Osteoblast (primary cell): ENCODE results near the gene SNTA1. TPM values are rescaled to one million over a fixed set of nuclear protein-coding genes. Genes with fewer than 3 reads are reported as not detected.

Experiments used
- DNase-seq: peaks from one replicate; pipeline ENCODE4 v3.0.0; 2011; ENCODE audit warnings: low spot score, mixed read lengths; ENCODE audit not compliant: insufficient read length; ENCODE audit errors: missing footprints
- H2AFZ ChIP-seq: 2 replicates; pipeline ENCODE4 v1.6.0; 2011; ENCODE audit warnings: mild to moderate bottlenecking, low read length
- H3K27ac ChIP-seq: 2 replicates; pipeline ENCODE4 v1.5.1; 2011; ENCODE audit warnings: mild to moderate bottlenecking, low read depth, low read length, moderate library complexity
- H3K27me3 ChIP-seq: 2 replicates; pipeline ENCODE4 v1.6.0; 2012; ENCODE audit warnings: mild to moderate bottlenecking, control low read depth, inconsistent platforms, low read length, moderate library complexity; ENCODE audit not compliant: insufficient read depth
- H3K36me3 ChIP-seq: 2 replicates; pipeline ENCODE4 v1.5.1; 2011; ENCODE audit warnings: mild to moderate bottlenecking, low read length, control low read depth, moderate library complexity; ENCODE audit not compliant: insufficient read depth
- H3K4me1 ChIP-seq: 2 replicates; pipeline ENCODE4 v1.5.1; 2011; ENCODE audit warnings: mild to moderate bottlenecking, low read length, control low read depth, moderate library complexity; ENCODE audit not compliant: insufficient read depth
- H3K4me2 ChIP-seq: 2 replicates; pipeline ENCODE4 v1.6.0; 2011; ENCODE audit warnings: mild to moderate bottlenecking, low read length; ENCODE audit not compliant: insufficient read depth
- H3K4me3 ChIP-seq: fragments of 200-600 bp; sonication (generic); 3 replicates; pipeline ENCODE4 v1.5.1; 2012; ENCODE audit warnings: mild to moderate bottlenecking, low read length, inconsistent platforms; ENCODE audit not compliant: insufficient read depth
- H3K79me2 ChIP-seq: 2 replicates; pipeline ENCODE4 v1.6.0; 2012; ENCODE audit warnings: mild to moderate bottlenecking, low read length, control low read depth, inconsistent platforms; ENCODE audit not compliant: insufficient read depth
- H3K9me3 ChIP-seq: 2 replicates; pipeline ENCODE4 v1.5.1; 2011; ENCODE audit warnings: low read depth, low read length, control low read depth
- H4K20me1 ChIP-seq: 2 replicates; pipeline ENCODE4 v1.6.0; 2012; ENCODE audit warnings: mild to moderate bottlenecking, low read length, control low read depth; ENCODE audit not compliant: insufficient read depth
- CTCF ChIP-seq: IDR thresholded peaks from 2 replicates; pipeline ENCODE4 v1.5.1; 2011; ENCODE audit warnings: mild to moderate bottlenecking, low read depth, low read length, moderate library complexity; ENCODE audit errors: extremely low read depth
- total RNA-seq: library from RNA; depleted of rRNA; stranded (reverse); fragments of >200 nt; gene quantifications from 2 replicates; pipeline ENCODE4 v1.2.3, GENCODE V29; 2012

The SNTA1 gene
- total RNA-seq, 1 donor, result 27.5 TPM

DNA sequence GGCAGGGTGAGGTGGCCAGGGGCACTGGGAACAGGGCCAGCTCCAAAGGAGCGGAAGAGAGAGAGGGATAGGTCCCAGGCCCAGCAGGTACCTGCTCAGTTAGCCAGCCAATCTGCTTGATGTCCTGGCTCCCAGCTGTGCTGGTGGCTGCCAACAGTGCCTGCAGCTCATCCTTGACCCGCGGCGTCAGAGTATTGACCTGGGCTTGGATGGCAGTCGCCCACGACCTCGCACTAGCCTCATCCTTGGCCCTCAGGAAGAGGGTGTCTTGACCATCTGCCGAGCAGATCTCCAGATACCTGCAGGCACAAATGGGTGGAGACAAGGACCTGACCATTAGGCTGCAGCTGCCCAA is 31.1 kb downstream of the SNTA1 start:
- no peak overlapping the region for H2AFZ ChIP-seq

GRCh38 chr20:33411711-33412483 is 31.7 kb downstream of the SNTA1 start:
- Histone ChIP-seq H3K36me3 (peaks cover 7% of the 10 kb centered on the region), H3K4me2 (no peak overlapping the region), H3K9me3 (no peaks in the 10 kb centered on the region), H3K79me2 (peaks cover 2% of the 10 kb centered on the region), H2AFZ (no peak overlapping the region), H3K4me1 (peaks cover 3% of the 10 kb centered on the region), H3K27me3 (no peaks in the 10 kb centered on the region), H3K27ac (no peak overlapping the region), H3K4me3 (no peak overlapping the region), H4K20me1 (no peaks in the 10 kb centered on the region)
- no peak for DNase-seq
- no peak for TF ChIP-seq CTCF

More for the DNA sequence above, 31.1 kb downstream of the SNTA1 start:
- H4K20me1 ChIP-seq, result no peaks in the 10 kb centered on the region
- H3K4me1 ChIP-seq, result peaks cover under 1% of the 10 kb centered on the region
- no peaks in the 10 kb centered on the region for H3K9me3 ChIP-seq
- no peak overlapping the region for H3K4me2 ChIP-seq
- H3K27me3 ChIP-seq, result no peaks in the 10 kb centered on the region
- DNase-seq, result no peak
- H3K4me3 ChIP-seq, result no peak overlapping the region
- peaks cover 5% of the 10 kb centered on the region for H3K36me3 ChIP-seq
- TF ChIP-seq CTCF, result no peak
- peaks cover 2% of the 10 kb centered on the region for H3K79me2 ChIP-seq
- no peak overlapping the region for H3K27ac ChIP-seq

- H2AFZ ChIP-seq, result no peak overlapping the region
- no peak overlapping the region for H3K27ac ChIP-seq
- no peaks in the 10 kb centered on the region for H3K9me3 ChIP-seq
- H3K4me3 ChIP-seq, result no peak overlapping the region
- H3K36me3 ChIP-seq, result peaks cover 7% of the 10 kb centered on the region
- no peaks in the 10 kb centered on the region for H3K27me3 ChIP-seq
- no peak for DNase-seq
- peaks cover 2% of the 10 kb centered on the region for H3K79me2 ChIP-seq
- H3K4me2 ChIP-seq, result no peak overlapping the region
- H3K4me1 ChIP-seq, result peaks cover 3% of the 10 kb centered on the region
- TF ChIP-seq CTCF, result no peak
- no peaks in the 10 kb centered on the region for H4K20me1 ChIP-seq
Observed at GRCh38 chr20:33411242-33411641, 32.3 kb downstream of the SNTA1 start.

DNA sequence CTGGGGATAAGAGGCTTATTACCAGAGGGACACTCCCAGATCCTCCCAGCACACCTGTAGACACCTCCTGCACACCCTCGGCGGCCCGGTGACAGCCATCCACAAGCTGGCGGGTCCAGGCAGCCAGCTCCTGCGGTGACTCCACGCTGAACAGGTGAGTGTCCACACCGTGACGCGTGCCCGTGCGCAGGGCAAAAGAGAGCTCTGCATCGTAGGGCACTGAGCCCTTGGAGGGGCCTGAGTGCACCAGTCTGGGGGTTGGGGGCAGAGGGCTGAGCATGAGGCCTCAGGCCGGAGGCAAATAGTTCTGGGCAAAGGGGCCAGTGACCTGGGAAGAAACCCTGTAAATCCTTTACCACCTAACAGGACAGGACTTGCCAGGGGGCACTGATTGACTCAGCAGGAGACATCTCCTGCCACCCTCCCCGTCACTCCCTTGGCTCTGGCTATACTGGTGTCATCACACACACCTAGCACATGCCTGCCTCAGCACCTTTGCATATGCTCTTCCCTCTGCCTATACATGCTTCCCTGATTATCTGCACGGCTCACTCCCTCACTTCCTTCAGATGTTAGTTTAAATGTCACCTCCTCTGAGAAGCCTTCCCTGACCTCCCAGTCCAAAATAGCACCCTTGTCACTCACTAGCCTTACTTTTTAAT is 33.4 kb downstream of the SNTA1 start:
- Histone ChIP-seq H3K9me3 (no peaks in the 10 kb centered on the region), H3K79me2 (peaks cover 2% of the 10 kb centered on the region), H3K27me3 (no peaks in the 10 kb centered on the region), H3K4me3 (no peak overlapping the region), H4K20me1 (no peaks in the 10 kb centered on the region), H3K4me1 (peaks cover 3% of the 10 kb centered on the region), H3K27ac (no peak overlapping the region), H3K36me3 (peaks cover 7% of the 10 kb centered on the region), H3K4me2 (no peak overlapping the region), H2AFZ (no peak overlapping the region)
- DNase-seq, result peak; percentile 42
- no peak for TF ChIP-seq CTCF
